Fibroblast of lung (primary cell): ENCODE measurements around the gene FH.

Experiments used
- CTCF ChIP-seq, 2 donors: IDR thresholded peaks in 1 of 2; conservative IDR thresholded peaks in 1 of 2; 1 replicate in 1 of 2; 2 replicates in 1 of 2; pipeline ENCODE4 v1.5.1; 2011 to 2012; ENCODE audit warnings: low read length in 2 of 2, control low read depth in 1 of 2, inconsistent platforms in 1 of 2, low read depth in 1 of 2, mild to moderate bottlenecking in 1 of 2
- EZH2 ChIP-seq: IDR thresholded peaks from 2 replicates; pipeline ENCODE4 v1.5.1; 2012; ENCODE audit warnings: low read length, control low read depth, mild to moderate bottlenecking; ENCODE audit errors: missing control alignments

GRCh38 chr1:241560849-241561187 lies 41.3 kb upstream of the FH start:
- TF ChIP-seq CTCF (conservative IDR thresholded peaks at IDR 0.05 in 1 of 2, IDR thresholded peaks at IDR 0.05 in 1 of 2; ENCODE audit: low read depth in 1 of 2, low read length in 2 of 2) (no peak), EZH2 (no peak)
